ENCODE data around the gene ALKBH3. TPM values are rescaled to one million over a fixed set of nuclear protein-coding genes. Genes with fewer than 3 reads are reported as not detected.
A peak's percentile ranks its signal among the peaks of the same experiment; 100 is the strongest.

Gene ALKBH3
- total RNA-seq, 1 donor from 2014 or later, result 18.1 TPM

- intact Hi-C loops (cut with micrococcal nuclease), result no loop called here
- peaks cover 45% of the 10 kb centered on the region for H3K36me3 ChIP-seq
Measured at GRCh38 chr11:43905813-43906241, 25.2 kb downstream of the ALKBH3 start.

GRCh38 chr11:43907028-43907975 is 26.7 kb downstream of the ALKBH3 start:
- H3K36me3 ChIP-seq, result peaks cover 41% of the 10 kb centered on the region
- H3K27me3 ChIP-seq (ENCODE audit: low read depth), result no peaks in the 10 kb centered on the region
- DNase-seq, result no peak
- H3K4me3 ChIP-seq, result no peak overlapping the region
- H3K9me3 ChIP-seq (replicated peaks), result no peaks in the 10 kb centered on the region
- intact Hi-C loops (cut with micrococcal nuclease), result no loop called here
- H3K27ac ChIP-seq (replicated peaks), result peak overlapping the region; percentile 74
- peaks cover 41% of the 10 kb centered on the region for H3K4me1 ChIP-seq
- TF ChIP-seq CTCF (IDR thresholded peaks at IDR 0.05; ENCODE audit: borderline replicate concordance), result no peak

More at GRCh38 chr11:43905813-43906241, 25.2 kb downstream of the ALKBH3 start:
- peak overlapping the region; percentile 74 for H3K27ac ChIP-seq (replicated peaks)
- no peak for TF ChIP-seq CTCF (IDR thresholded peaks at IDR 0.05; ENCODE audit: borderline replicate concordance)
- H3K4me3 ChIP-seq, result no peak overlapping the region
- no peaks in the 10 kb centered on the region for H3K9me3 ChIP-seq (replicated peaks)
- H3K27me3 ChIP-seq (ENCODE audit: low read depth), result no peaks in the 10 kb centered on the region
- peaks cover 41% of the 10 kb centered on the region for H3K4me1 ChIP-seq
- no peak for DNase-seq

GRCh38 chr11:43908191-43908590 is 27.6 kb downstream of the ALKBH3 start:
- peaks cover 37% of the 10 kb centered on the region for H3K36me3 ChIP-seq
- H3K27ac ChIP-seq (replicated peaks), result peak overlapping the region; percentile 10
- H3K4me3 ChIP-seq, result no peak overlapping the region
- H3K9me3 ChIP-seq (replicated peaks), result no peaks in the 10 kb centered on the region
- no peak for TF ChIP-seq CTCF (IDR thresholded peaks at IDR 0.05; ENCODE audit: borderline replicate concordance)
- intact Hi-C loops (cut with micrococcal nuclease), result no loop called here
- H3K4me1 ChIP-seq, result peaks cover 41% of the 10 kb centered on the region
- no peak for DNase-seq
- no peaks in the 10 kb centered on the region for H3K27me3 ChIP-seq (ENCODE audit: low read depth)

GRCh38 chr11:43908683-43909082 is 28.1 kb downstream of the ALKBH3 start:
- Histone ChIP-seq H3K27ac (replicated peaks) (peak overlapping the region; percentile 10), H3K4me1 (peaks cover 41% of the 10 kb centered on the region), H3K4me3 (no peak overlapping the region), H3K36me3 (peaks cover 37% of the 10 kb centered on the region), H3K9me3 (replicated peaks) (no peaks in the 10 kb centered on the region), H3K27me3 (ENCODE audit: low read depth) (no peaks in the 10 kb centered on the region)
- TF ChIP-seq CTCF (IDR thresholded peaks at IDR 0.05; ENCODE audit: borderline replicate concordance), result no peak
- DNase-seq, result no peak
- intact Hi-C loops (cut with micrococcal nuclease), result no loop called here

GRCh38 chr11:43913829-43914380 is 33.3 kb downstream of the ALKBH3 start:
- no peak overlapping the region for H3K4me3 ChIP-seq
- H3K9me3 ChIP-seq (replicated peaks), result no peaks in the 10 kb centered on the region
- intact Hi-C loops (cut with micrococcal nuclease), result no loop called here
- H3K27me3 ChIP-seq (ENCODE audit: low read depth), result no peaks in the 10 kb centered on the region
- H3K36me3 ChIP-seq, result peaks cover 47% of the 10 kb centered on the region
- no peak overlapping the region for H3K27ac ChIP-seq (replicated peaks)
- no peak for DNase-seq
- H3K4me1 ChIP-seq, result peaks cover 7% of the 10 kb centered on the region
- no peak for TF ChIP-seq CTCF (IDR thresholded peaks at IDR 0.05; ENCODE audit: borderline replicate concordance)

Measured in left ventricle myocardium inferior (tissue), 1 donor.